Thyroid gland (tissue), 4 donors: ENCODE data around the gene PREP. TPM values are rescaled to one million over a fixed set of nuclear protein-coding genes. Genes with fewer than 3 reads are reported as not detected.

ENCODE experiments used
- DNase-seq, 2 donors: peaks; one replicate each; pipeline ENCODE4 v3.0.0-alpha.2; 2019
- H3K27ac ChIP-seq, 3 donors: fragments of 200-600 bp; sonication (generic); 1 replicate in 2 of 3; 2 replicates in 1 of 3; pipeline ENCODE4 v1.5.1; 2016 to 2019; ENCODE audit warnings: mild to moderate bottlenecking in 1 of 3, moderate library complexity in 1 of 3
- H3K27me3 ChIP-seq: fragments of 200-600 bp; sonication (generic); one replicate; pipeline ENCODE4 v1.5.1; 2019
- H3K36me3 ChIP-seq, 2 donors: fragments of 200-600 bp; sonication (generic); one replicate each; pipeline ENCODE4 v1.5.1; 2016 to 2019
- H3K4me1 ChIP-seq, 2 donors: fragments of 200-600 bp; sonication (generic); one replicate each; pipeline ENCODE4 v1.5.1; 2017 to 2019
- H3K4me3 ChIP-seq, 3 donors: fragments of 200-600 bp; sonication (generic); replicated peaks in 1 of 3; 1 replicate in 2 of 3; 2 replicates in 1 of 3; pipeline ENCODE4 v1.5.1; 2016; ENCODE audit warnings: mild to moderate bottlenecking in 1 of 3
- H3K9me3 ChIP-seq: fragments of 200-600 bp; sonication (generic); one replicate; pipeline ENCODE4 v1.5.1; 2017
- POLR2A ChIP-seq, 2 donors: fragments of 450-650 bp; IDR thresholded peaks; one replicate each; pipeline ENCODE4 v1.6.1; 2017; ENCODE audit warnings: antibody characterized with exemption in 2 of 2, mild to moderate bottlenecking in 2 of 2, moderate library complexity in 1 of 2
- WGBS, 2 donors: methylation state at CpG; one replicate each; pipeline ENCODE4 v1.1.5; 2017; 5-methylcytosine and 5-hydroxymethylcytosine counted together
- intact Hi-C: fragments of 100-400 bp; cut with DNase I; formaldehyde crosslinking; loops from one replicate; pipeline ENCODE4 v1.15.1; 2023
- total RNA-seq, 4 donors: library from RNA; depleted of rRNA; stranded (reverse); fragments of >200 nt; gene quantifications; one replicate each; pipeline ENCODE4 v1.2.3, GENCODE V29; 2016
- TF ChIP-seq, protein P1 (sequence below), 6 experiments: fragments of 200-600 bp in 3 of 6; fragments of 450-650 bp in 3 of 6; sonication (generic) in 3 of 6; IDR thresholded peaks; one replicate each; pipeline ENCODE4 v1.5.1; 2016 to 2019; ENCODE audit warnings: antibody characterized with exemption in 6 of 6, mild to moderate bottlenecking in 2 of 6, inconsistent platforms in 1 of 6, moderate library complexity in 1 of 6

The PREP gene
- total RNA-seq, 4 donors from 2014 or later, result 13.7 to 21.7 (median 16.6) TPM

DNA sequence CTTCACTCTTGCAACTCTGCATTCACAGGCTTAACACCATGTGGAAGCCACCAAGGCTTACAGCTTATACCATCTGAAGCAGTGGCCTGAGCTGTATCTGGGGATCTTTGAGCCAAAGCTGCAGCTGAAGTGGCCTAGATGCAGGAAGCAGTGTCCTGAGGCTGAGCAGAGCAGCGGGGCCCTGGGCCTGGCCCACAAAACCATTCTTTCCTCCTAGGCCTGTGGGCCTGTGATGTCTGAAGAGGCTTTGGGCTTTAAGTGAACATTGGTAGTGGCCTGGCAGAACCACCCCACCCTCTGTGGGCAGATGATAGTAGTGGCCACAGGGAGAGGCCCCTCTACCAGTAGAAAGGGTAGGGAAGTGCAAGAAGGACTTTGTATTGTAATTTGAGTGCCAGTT is 6.9 kb upstream of the PREP start:
- no peaks in the 10 kb centered on the region for H3K36me3 ChIP-seq
- no peak overlapping the region for H3K27ac ChIP-seq
- no peaks in the 10 kb centered on the region for H3K27me3 ChIP-seq
- no peaks in the 10 kb centered on the region for H3K4me1 ChIP-seq
- no peak for DNase-seq
- WGBS, 2 donors, result 82 to 93% methylated on average over 1 of the region's 1 CpG
- no peak overlapping the region for H3K4me3 ChIP-seq
- no peaks in the 10 kb centered on the region for H3K9me3 ChIP-seq
- intact Hi-C loops, result loop anchor here (10.0 kb wide), 1 partner anchor 315 kb away; no protein-coding TSS in a partner anchor
- TF ChIP-seq, protein P1, sequence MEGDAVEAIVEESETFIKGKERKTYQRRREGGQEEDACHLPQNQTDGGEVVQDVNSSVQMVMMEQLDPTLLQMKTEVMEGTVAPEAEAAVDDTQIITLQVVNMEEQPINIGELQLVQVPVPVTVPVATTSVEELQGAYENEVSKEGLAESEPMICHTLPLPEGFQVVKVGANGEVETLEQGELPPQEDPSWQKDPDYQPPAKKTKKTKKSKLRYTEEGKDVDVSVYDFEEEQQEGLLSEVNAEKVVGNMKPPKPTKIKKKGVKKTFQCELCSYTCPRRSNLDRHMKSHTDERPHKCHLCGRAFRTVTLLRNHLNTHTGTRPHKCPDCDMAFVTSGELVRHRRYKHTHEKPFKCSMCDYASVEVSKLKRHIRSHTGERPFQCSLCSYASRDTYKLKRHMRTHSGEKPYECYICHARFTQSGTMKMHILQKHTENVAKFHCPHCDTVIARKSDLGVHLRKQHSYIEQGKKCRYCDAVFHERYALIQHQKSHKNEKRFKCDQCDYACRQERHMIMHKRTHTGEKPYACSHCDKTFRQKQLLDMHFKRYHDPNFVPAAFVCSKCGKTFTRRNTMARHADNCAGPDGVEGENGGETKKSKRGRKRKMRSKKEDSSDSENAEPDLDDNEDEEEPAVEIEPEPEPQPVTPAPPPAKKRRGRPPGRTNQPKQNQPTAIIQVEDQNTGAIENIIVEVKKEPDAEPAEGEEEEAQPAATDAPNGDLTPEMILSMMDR (IDR thresholded peaks at IDR 0.05), result no peak
- TF ChIP-seq POLR2A (IDR thresholded peaks at IDR 0.05), result no peak

- Histone ChIP-seq H3K36me3 (no peaks in the 10 kb centered on the region), H3K27ac (peak overlapping the region in 2 of 3 donors; percentile 51 to 60), H3K4me3 (peak overlapping the region; percentile 65 to 97 (median 91)), H3K4me1 (peaks cover 13 to 32% of the 10 kb centered on the region in 2 donors), H3K27me3 (no peaks in the 10 kb centered on the region), H3K9me3 (no peaks in the 10 kb centered on the region)
- DNase-seq, result no peak
- intact Hi-C loops, result loop anchor here (10.0 kb wide), 1 partner anchor 308 kb away; no protein-coding TSS in a partner anchor
- 8% methylated on average over 37 to 38 of the region's 48 CpGs for WGBS, 2 donors
- TF ChIP-seq, protein P1 (IDR thresholded peaks at IDR 0.05), result no peak
- no peak for TF ChIP-seq POLR2A (IDR thresholded peaks at IDR 0.05)
These were observed 568 bp downstream of the PREP start for GRCh38 chr6:105402090-105402938.

DNA sequence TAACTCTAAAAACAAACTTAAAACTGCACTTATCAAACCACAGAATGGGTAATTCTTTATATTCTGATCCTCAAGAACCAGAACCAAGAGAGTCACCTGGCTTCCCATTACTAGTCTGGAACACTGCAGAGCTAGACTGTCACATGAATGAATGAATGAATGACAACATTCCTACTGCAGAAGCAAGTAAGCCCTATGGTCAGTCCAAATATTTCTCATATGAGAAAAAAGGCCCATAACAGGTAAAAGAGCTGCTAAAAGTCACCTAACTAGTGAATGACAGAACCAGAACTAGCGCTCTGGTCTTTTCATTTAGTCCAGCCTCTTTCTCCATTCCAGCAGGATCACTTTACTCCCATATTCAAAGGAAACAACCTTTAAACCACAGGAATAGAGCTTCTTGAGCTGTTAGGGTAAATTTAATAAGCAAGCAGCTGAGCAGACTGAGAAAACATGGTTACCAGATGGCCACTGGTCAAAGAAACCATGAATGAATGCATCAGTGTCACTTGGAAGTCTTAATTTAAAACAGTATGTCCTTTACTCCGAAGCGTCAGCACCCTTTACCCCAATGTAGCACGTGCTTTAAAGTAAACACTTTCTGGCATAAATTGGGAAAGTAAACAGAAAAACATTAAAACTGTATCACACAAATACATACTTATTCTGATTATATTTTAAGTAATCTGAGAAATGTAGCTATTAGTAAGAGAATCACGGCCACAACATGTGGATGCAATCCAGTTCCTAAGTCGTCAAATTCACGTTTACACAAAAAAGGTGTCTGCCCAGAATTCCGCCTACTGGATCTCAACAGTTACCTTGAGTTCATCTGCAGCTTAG is 1.4 kb downstream of the PREP start:
- Histone ChIP-seq H3K9me3 (no peaks in the 10 kb centered on the region), H3K4me1 (peaks cover 13 to 32% of the 10 kb centered on the region in 2 donors), H3K27ac (no peak overlapping the region), H3K27me3 (no peaks in the 10 kb centered on the region), H3K36me3 (no peaks in the 10 kb centered on the region), H3K4me3 (peak overlapping the region in 1 of 3 donors; percentile 91)
- intact Hi-C loops, result loop anchor here (10.0 kb wide), 1 partner anchor 307 kb away; no protein-coding TSS in a partner anchor
- DNase-seq, result no peak
- 74 to 76% methylated on average over 8 of the region's 8 CpGs for WGBS, 2 donors
- no peak for TF ChIP-seq POLR2A (IDR thresholded peaks at IDR 0.05)
- TF ChIP-seq, protein P1 (IDR thresholded peaks at IDR 0.05), result no peak

GRCh38 chr6:105400501-105400900 is 2.4 kb downstream of the PREP start:
- Histone ChIP-seq H3K36me3 (peaks cover 0 to 7% of the 10 kb centered on the region in 2 donors), H3K27ac (no peak overlapping the region), H3K4me3 (no peak overlapping the region), H3K9me3 (no peaks in the 10 kb centered on the region), H3K27me3 (no peaks in the 10 kb centered on the region), H3K4me1 (peaks cover 13 to 32% of the 10 kb centered on the region in 2 donors)
- WGBS, 2 donors, result 91 to 94% methylated on average over 3 of the region's 3 CpGs
- intact Hi-C loops, result loop anchor here (10.0 kb wide), 1 partner anchor 306 kb away; no protein-coding TSS in a partner anchor
- TF ChIP-seq, protein P1 (IDR thresholded peaks at IDR 0.05), result no peak
- TF ChIP-seq POLR2A (IDR thresholded peaks at IDR 0.05), result no peak
- no peak for DNase-seq
